Progenitor cell of endocrine pancreas (in vitro differentiated cells): ENCODE results near the gene CDH4. TPM values are rescaled to one million over a fixed set of nuclear protein-coding genes. Genes with fewer than 3 reads are reported as not detected.

Experiments
- DNase-seq: peaks from one replicate; pipeline ENCODE4 v3.0.0; 2021; ENCODE audit warnings: low spot score; ENCODE audit not compliant: unreplicated experiment
- H3K27ac Mint-ChIP-seq: 2 replicates; pipeline ENCODE4 v1.8.0; 2021; ENCODE audit warnings: mild to moderate bottlenecking, moderate library complexity, mixed read lengths
- H3K27me3 Mint-ChIP-seq: 2 replicates; pipeline ENCODE4 v1.8.0; 2021; ENCODE audit warnings: mixed read lengths
- H3K36me3 Mint-ChIP-seq: 2 replicates; pipeline ENCODE4 v1.8.0; 2022; ENCODE audit warnings: mixed read lengths; ENCODE audit not compliant: insufficient read depth
- H3K4me1 Mint-ChIP-seq: 2 replicates; pipeline ENCODE4 v1.8.0; 2021; ENCODE audit warnings: low read depth, mixed read lengths
- H3K4me3 Mint-ChIP-seq: 2 replicates; pipeline ENCODE4 v1.8.0; 2021; ENCODE audit warnings: low read depth, mild to moderate bottlenecking, moderate library complexity, mixed read lengths
- H3K9me3 Mint-ChIP-seq: 2 replicates; pipeline ENCODE4 v1.8.0; 2021; ENCODE audit warnings: low read depth, mixed read lengths
- CTCF ChIP-seq: fragments of 200-600 bp; sonication (generic); IDR thresholded peaks from one replicate; pipeline ENCODE4 v1.5.0; 2021; ENCODE audit warnings: antibody characterized with exemption, mild to moderate bottlenecking; ENCODE audit not compliant: unreplicated experiment
- total RNA-seq: library from RNA; stranded (reverse); gene quantifications from 2 replicates; pipeline ENCODE4 v1.2.1, GENCODE V29; 2021

CDH4 gene
- total RNA-seq, 1 donor from 2014 or later, result 0.43 TPM

DNA sequence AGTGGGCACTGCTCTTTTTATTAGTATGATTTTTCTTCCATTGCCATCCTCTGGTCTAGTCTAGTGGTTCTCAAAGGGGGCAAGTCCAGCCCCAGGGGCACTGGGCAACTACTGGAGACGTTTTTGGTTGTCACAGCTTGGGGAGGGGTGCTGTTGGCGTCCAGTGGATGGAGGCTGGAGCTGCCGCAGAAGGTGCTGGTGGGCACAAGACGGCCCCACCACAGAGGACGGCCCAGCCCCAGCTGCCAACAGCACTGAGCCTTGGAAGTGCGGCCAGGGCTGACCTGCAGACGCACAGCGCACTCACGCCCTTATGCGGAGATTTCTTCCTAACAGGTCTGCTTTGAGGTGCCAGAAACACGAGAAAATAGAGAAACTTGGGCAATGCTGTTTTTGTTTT lies 40.3 kb downstream of the CDH4 start:
- H3K9me3 Mint-ChIP-seq, result peaks cover 3% of the 10 kb centered on the region
- no peak for TF ChIP-seq CTCF
- no peaks in the 10 kb centered on the region for H3K36me3 Mint-ChIP-seq
- H3K4me3 Mint-ChIP-seq, result no peak overlapping the region
- no peak for DNase-seq
- H3K4me1 Mint-ChIP-seq, result no peaks in the 10 kb centered on the region
- H3K27me3 Mint-ChIP-seq, result peaks cover 9% of the 10 kb centered on the region
- no peak overlapping the region for H3K27ac Mint-ChIP-seq

- no peak for DNase-seq
- Mint-ChIP-seq H3K4me3 (no peak overlapping the region), H3K27me3 (peaks cover 6% of the 10 kb centered on the region), H3K4me1 (no peaks in the 10 kb centered on the region), H3K27ac (no peak overlapping the region), H3K9me3 (peaks cover 3% of the 10 kb centered on the region), H3K36me3 (no peaks in the 10 kb centered on the region)
- no peak for TF ChIP-seq CTCF
Observed at GRCh38 chr20:61292821-61293612, 41.0 kb downstream of the CDH4 start.

DNA sequence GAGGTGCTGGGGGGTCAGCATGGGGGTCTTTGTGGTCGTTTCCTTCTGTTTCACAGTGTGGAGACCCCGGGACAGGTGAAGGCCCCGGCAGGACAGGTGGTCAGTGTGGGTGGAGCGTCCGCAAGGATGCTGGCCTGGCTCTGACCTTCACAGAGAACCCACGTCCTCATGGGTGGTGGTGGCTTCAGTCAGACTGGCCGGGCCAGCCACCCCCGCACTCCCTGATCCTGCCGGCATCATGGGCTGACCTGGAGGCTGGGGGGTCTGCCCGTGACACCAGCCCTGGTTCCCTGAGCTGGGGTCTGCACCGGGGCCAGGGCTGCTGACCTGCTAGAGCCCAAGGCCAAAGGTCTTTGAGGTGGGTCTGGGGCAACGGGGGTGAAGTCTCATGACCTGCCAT lies 41.9 kb downstream of the CDH4 start:
- TF ChIP-seq CTCF, result no peak
- H3K36me3 Mint-ChIP-seq, result no peaks in the 10 kb centered on the region
- H3K4me1 Mint-ChIP-seq, result no peaks in the 10 kb centered on the region
- no peak for DNase-seq
- no peak overlapping the region for H3K27ac Mint-ChIP-seq
- H3K4me3 Mint-ChIP-seq, result no peak overlapping the region
- H3K27me3 Mint-ChIP-seq, result peaks cover 6% of the 10 kb centered on the region
- peaks cover 3% of the 10 kb centered on the region for H3K9me3 Mint-ChIP-seq

- Mint-ChIP-seq H3K9me3 (peaks cover 3% of the 10 kb centered on the region), H3K4me1 (no peaks in the 10 kb centered on the region), H3K4me3 (no peak overlapping the region), H3K27me3 (peaks cover 6% of the 10 kb centered on the region), H3K27ac (no peak overlapping the region), H3K36me3 (no peaks in the 10 kb centered on the region)
- TF ChIP-seq CTCF, result no peak
- DNase-seq, result no peak
Observed at GRCh38 chr20:61295249-61295648, 43.2 kb downstream of the CDH4 start.

DNA sequence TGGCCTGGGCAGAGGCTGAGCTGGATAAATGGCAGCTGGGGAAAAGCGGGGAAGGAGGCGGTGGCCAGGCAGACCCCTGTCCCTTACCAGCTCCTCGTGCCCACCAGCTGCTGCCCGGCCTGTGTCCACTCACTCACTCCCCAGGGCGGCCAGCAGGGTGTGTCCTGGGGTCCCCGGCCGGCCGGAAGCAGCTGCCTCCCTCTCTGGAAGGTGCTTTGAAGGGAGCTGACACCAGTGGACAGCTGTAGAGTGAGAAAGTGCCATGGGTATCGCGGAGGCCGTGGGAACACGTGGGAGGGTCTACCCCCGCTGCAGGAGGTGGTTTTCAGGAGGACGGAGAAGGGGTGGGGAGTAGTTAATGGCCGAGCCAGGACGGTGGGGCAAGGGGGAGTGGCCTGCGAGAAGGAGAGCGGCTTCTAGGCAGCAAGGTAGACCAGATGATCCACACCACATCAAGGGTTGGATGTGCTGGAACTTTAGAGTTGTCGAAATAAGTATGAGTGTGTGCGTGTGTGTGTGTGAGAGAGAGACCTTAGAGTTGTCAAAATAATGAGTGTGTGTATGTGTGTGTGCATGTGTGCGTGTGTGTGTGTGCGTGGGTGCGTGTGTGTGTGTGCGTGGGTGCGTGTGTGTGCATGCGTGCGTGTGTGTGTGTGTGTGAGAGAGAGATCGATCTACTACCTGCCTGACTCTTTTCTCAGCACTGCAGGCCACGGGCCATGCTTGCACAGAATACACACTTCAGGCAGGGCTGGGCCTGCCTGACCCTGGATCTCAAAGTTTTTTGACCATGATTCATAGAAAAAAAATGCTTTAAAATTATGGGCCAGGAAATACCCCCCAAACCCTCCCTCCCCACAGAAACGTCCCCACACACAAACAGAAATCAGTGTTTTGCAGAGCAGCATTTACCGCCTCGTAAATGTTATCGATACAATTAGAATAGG lies 43.9 kb downstream of the CDH4 start:
- Mint-ChIP-seq H3K9me3 (peaks cover 1% of the 10 kb centered on the region), H3K4me1 (no peaks in the 10 kb centered on the region), H3K36me3 (no peaks in the 10 kb centered on the region), H3K4me3 (no peak overlapping the region), H3K27me3 (peaks cover 4% of the 10 kb centered on the region), H3K27ac (no peak overlapping the region)
- no peak for DNase-seq
- TF ChIP-seq CTCF, result no peak
